MM.1S (cell line): ENCODE measurements around the gene CNOT4.
A peak's percentile ranks its signal among the peaks of the same experiment; 100 is the strongest.

Experiments used
- DNase-seq: peaks from one replicate; pipeline ENCODE4 v3.0.0-alpha.2; 2015
- H2AFZ ChIP-seq: fragments of 300-600 bp; sonication (generic); 2 replicates; pipeline ENCODE4 v1.6.0; 2016; ENCODE audit warnings: antibody characterized with exemption, low read length
- H3F3A ChIP-seq: fragments of 300-600 bp; sonication (generic); 2 replicates; pipeline ENCODE4 v1.6.1; 2016; ENCODE audit warnings: mild to moderate bottlenecking, antibody characterized with exemption, low read length, moderate library complexity, mixed read lengths; ENCODE audit not compliant: insufficient read depth
- H3K27ac ChIP-seq: fragments of 300-600 bp; sonication (generic); 2 replicates; pipeline ENCODE4 v1.5.1; 2016; ENCODE audit warnings: mild to moderate bottlenecking, low read length
- H3K27me3 ChIP-seq: fragments of 300-600 bp; sonication (generic); replicated peaks from 2 replicates; pipeline ENCODE4 v1.6.0; 2016; ENCODE audit warnings: low read length; ENCODE audit not compliant: insufficient read depth
- H3K36me3 ChIP-seq: fragments of 300-600 bp; sonication (generic); replicated peaks from 2 replicates; pipeline ENCODE4 v1.6.1; 2016; ENCODE audit warnings: mild to moderate bottlenecking, low read length, mixed read lengths; ENCODE audit not compliant: insufficient read depth
- H3K4me1 ChIP-seq: fragments of 300-600 bp; sonication (generic); 2 replicates; pipeline ENCODE4 v1.6.1; 2016; ENCODE audit warnings: low read length, mixed read lengths
- H3K4me2 ChIP-seq: fragments of 300-600 bp; sonication (generic); 2 replicates; pipeline ENCODE4 v1.6.0; 2016; ENCODE audit warnings: low read depth, low read length
- H3K4me3 ChIP-seq: fragments of 300-600 bp; sonication (generic); 2 replicates; pipeline ENCODE4 v1.5.1; 2016; ENCODE audit warnings: low read length, mixed read lengths
- H3K79me2 ChIP-seq: fragments of 300-600 bp; sonication (generic); 2 replicates; pipeline ENCODE4 v1.6.1; 2016; ENCODE audit warnings: mixed run types, low read length, mixed read lengths
- H3K9ac ChIP-seq: fragments of 300-600 bp; sonication (generic); 2 replicates; pipeline ENCODE4 v1.6.1; 2016; ENCODE audit warnings: low read length, mixed read lengths
- H3K9me2 ChIP-seq: fragments of 300-600 bp; sonication (generic); replicated peaks from 2 replicates; pipeline ENCODE4 v1.6.1; 2016; ENCODE audit warnings: mild to moderate bottlenecking, low read length, mixed read lengths; ENCODE audit not compliant: insufficient read depth
- H3K9me3 ChIP-seq: fragments of 300-600 bp; sonication (generic); replicated peaks from 2 replicates; pipeline ENCODE4 v1.6.1; 2016; ENCODE audit warnings: mild to moderate bottlenecking, low read length, mixed read lengths; ENCODE audit not compliant: insufficient read depth
- H4K20me1 ChIP-seq: fragments of 300-600 bp; sonication (generic); 2 replicates; pipeline ENCODE4 v1.6.1; 2016; ENCODE audit warnings: mild to moderate bottlenecking, low read length, moderate library complexity, mixed read lengths; ENCODE audit not compliant: insufficient read depth
- CTCF ChIP-seq: fragments of 300-600 bp; sonication (generic); IDR thresholded peaks from 2 replicates; pipeline ENCODE4 v1.5.1; 2016; ENCODE audit warnings: antibody characterized with exemption, low read length, mixed read lengths
- EZH2 ChIP-seq: fragments of 300-600 bp; sonication (generic); optimal IDR thresholded peaks from 2 replicates; pipeline ENCODE3; 2017; ENCODE audit warnings: low read depth, mild to moderate bottlenecking, antibody characterized with exemption, low read length, mixed read lengths
- EZH2phosphoT487 ChIP-seq: fragments of 300-600 bp; sonication (generic); IDR thresholded peaks from 2 replicates; pipeline ENCODE4 v1.6.1; 2018; ENCODE audit warnings: antibody characterized with exemption, low read length

CNOT4 gene

GRCh38 chr7:135414850-135415439, 95.0 kb downstream of the CNOT4 start:
- H3K79me2 ChIP-seq: 0 out of 2 replicates have a peak, but pooled peaks cover 5% of the 10 kb centered on the region

GRCh38 chr7:135414208-135414607, 95.7 kb downstream of the CNOT4 start:
- H3K4me1 ChIP-seq: no peaks in the 10 kb centered on the region
- H3F3A ChIP-seq: no peaks in the 10 kb centered on the region
- H3K79me2 ChIP-seq: 0 out of 2 replicates have a peak, but pooled peaks cover 5% of the 10 kb centered on the region
- TF ChIP-seq CTCF: no peak
- no peak for TF ChIP-seq EZH2phosphoT487
- no peak for TF ChIP-seq EZH2
- no peak overlapping the region for H2AFZ ChIP-seq
- H3K9ac ChIP-seq: no peak overlapping the region
- H3K4me2 ChIP-seq: no peak overlapping the region
- no peak overlapping the region for H3K27ac ChIP-seq
- no peaks in the 10 kb centered on the region for H4K20me1 ChIP-seq
- no peaks in the 10 kb centered on the region for H3K27me3 ChIP-seq
- H3K9me2 ChIP-seq: no peaks in the 10 kb centered on the region
- H3K9me3 ChIP-seq: no peaks in the 10 kb centered on the region
- 0 out of 2 replicates have a peak, but pooled peaks cover 3% of the 10 kb centered on the region for H3K36me3 ChIP-seq
- no peak overlapping the region for H3K4me3 ChIP-seq
- DNase-seq: no peak

More at GRCh38 chr7:135414850-135415439, 95.0 kb downstream of the CNOT4 start:
- no peak overlapping the region for H3K27ac ChIP-seq
- H3K36me3 ChIP-seq: 0 out of 2 replicates have a peak, but pooled peaks cover 3% of the 10 kb centered on the region
- H3K27me3 ChIP-seq: no peaks in the 10 kb centered on the region
- no peaks in the 10 kb centered on the region for H3F3A ChIP-seq
- H3K4me3 ChIP-seq: no peak overlapping the region
- no peak overlapping the region for H3K9ac ChIP-seq
- H3K4me1 ChIP-seq: no peaks in the 10 kb centered on the region
- H4K20me1 ChIP-seq: no peaks in the 10 kb centered on the region
- H3K9me3 ChIP-seq: no peaks in the 10 kb centered on the region
- no peaks in the 10 kb centered on the region for H3K9me2 ChIP-seq
- peak; percentile 65 for DNase-seq
- no peak overlapping the region for H3K4me2 ChIP-seq
- TF ChIP-seq EZH2 (no peak), EZH2phosphoT487 (no peak), CTCF (peak; percentile 66)
- no peak overlapping the region for H2AFZ ChIP-seq

GRCh38 chr7:135411098-135411497, 98.8 kb downstream of the CNOT4 start:
- TF ChIP-seq CTCF: no peak
- TF ChIP-seq EZH2: no peak
- TF ChIP-seq EZH2phosphoT487: no peak
- H2AFZ ChIP-seq: no peak overlapping the region
- DNase-seq: no peak
- no peak overlapping the region for H3K4me3 ChIP-seq
- H3F3A ChIP-seq: no peaks in the 10 kb centered on the region
- H3K27ac ChIP-seq: no peak overlapping the region
- H4K20me1 ChIP-seq: no peaks in the 10 kb centered on the region
- H3K27me3 ChIP-seq: no peaks in the 10 kb centered on the region
- H3K9me3 ChIP-seq: no peaks in the 10 kb centered on the region
- H3K79me2 ChIP-seq: no peaks in the 10 kb centered on the region
- no peak overlapping the region for H3K9ac ChIP-seq
- H3K4me2 ChIP-seq: no peak overlapping the region
- no peaks in the 10 kb centered on the region for H3K36me3 ChIP-seq
- H3K9me2 ChIP-seq: no peaks in the 10 kb centered on the region
- H3K4me1 ChIP-seq: no peaks in the 10 kb centered on the region
